Skeletal muscle cell (primary cell): Measurements from ENCODE around the gene TMC6.
"Not testable (repeated sequence)": the region's sequence is repeated elsewhere in the genome, so short reads cannot be mapped to it uniquely, and the experiment has no call there.

Source experiments
- DNase-seq: peaks from one replicate; pipeline ENCODE4 v3.0.0-alpha.2; 2010; ENCODE audit warnings: low read depth
- H3K4me3 ChIP-seq: 2 replicates; pipeline ENCODE4 v1.5.1; 2011; ENCODE audit warnings: low read depth, mild to moderate bottlenecking, control low read depth, low read length, moderate library complexity

TMC6 gene

GRCh38 chr17:78128551-78129350 is at the start of gene TMC6:
Gene TMC6 (minus strand): TSS chr17:78128755. CDS start chr17:78126832, 1,923 bp downstream.
- no peak for DNase-seq
- peak within 1 kb of the TSS; percentile 65 for H3K4me3 ChIP-seq

GRCh38 chr17:78176548-78177025 is 48.0 kb upstream of the TMC6 start:
- H3K4me3 ChIP-seq, result no peak overlapping the region
- DNase-seq, result no peak

GRCh38 chr17:78175643-78175981 is 47.1 kb upstream of the TMC6 start:
- no peak for DNase-seq
- H3K4me3 ChIP-seq, result no peak overlapping the region

- H3K4me3 ChIP-seq, result no peak overlapping the region
- no peak for DNase-seq
These were observed 46.5 kb upstream of the TMC6 start for GRCh38 chr17:78174870-78175642.

GRCh38 chr17:78174346-78174869 is 45.9 kb upstream of the TMC6 start:
- no peak for DNase-seq
- H3K4me3 ChIP-seq, result no peak overlapping the region

- H3K4me3 ChIP-seq, result no peak overlapping the region
- no peak for DNase-seq
These were observed 44.7 kb upstream of the TMC6 start for GRCh38 chr17:78173097-78173715.

GRCh38 chr17:78172249-78173051 is 43.9 kb upstream of the TMC6 start:
- no peak overlapping the region for H3K4me3 ChIP-seq
- DNase-seq, result no peak

GRCh38 chr17:78171591-78172248 is 43.2 kb upstream of the TMC6 start:
- DNase-seq, H3K4me3 ChIP-seq: not testable (repeated sequence)

- no peak overlapping the region for H3K4me3 ChIP-seq
- no peak for DNase-seq
These were observed 42.4 kb upstream of the TMC6 start for GRCh38 chr17:78170692-78171590.

GRCh38 chr17:78168903-78169793 is 40.6 kb upstream of the TMC6 start:
- H3K4me3 ChIP-seq, result peak overlapping the region; percentile 45

GRCh38 chr17:78168242-78168902 is 39.8 kb upstream of the TMC6 start, which contains the start of gene SYNGR2:
Gene SYNGR2 (plus strand): TSS chr17:78168581. CDS start chr17:78168617, 36 bp downstream.
- H3K4me3 ChIP-seq, result peak within 1 kb of the TSS; percentile 45
- DNase-seq, result no peak

More at GRCh38 chr17:78168903-78169793, 40.6 kb upstream of the TMC6 start:
- DNase-seq, result no peak

GRCh38 chr17:78166416-78166815 is 37.9 kb upstream of the TMC6 start:
- H3K4me3 ChIP-seq, result no peak overlapping the region
- DNase-seq, result no peak

GRCh38 chr17:78164748-78165607 is 36.4 kb upstream of the TMC6 start:
- no peak for DNase-seq
- no peak overlapping the region for H3K4me3 ChIP-seq

- no peak for DNase-seq
- H3K4me3 ChIP-seq, result no peak overlapping the region
These were observed 35.6 kb upstream of the TMC6 start for GRCh38 chr17:78163881-78164747.
